Measurements from ENCODE around the gene IDH3B.

Gene IDH3B

GRCh38 chr20:2612073-2612472, 51.9 kb downstream of the IDH3B start:
- DNase-seq, result no peak

- DNase-seq, result no peak
Measured at GRCh38 chr20:2610941-2611720, 52.9 kb downstream of the IDH3B start.

GRCh38 chr20:2610326-2610725, 53.7 kb downstream of the IDH3B start:
- no peak for DNase-seq
